RWPE1 (cell line): ENCODE measurements around the gene RYR3.
A peak's percentile ranks its signal among the peaks of the same experiment; 100 is the strongest.

ENCODE experiments used
- CTCF ChIA-PET: fragments of 350-600 bp; sonication (Branson Sonifier 250); formaldehyde crosslinking; extraction: SDS; loops from one replicate; lab custom pipeline; 2021; lab: Yijun Ruan, JAX
- POLR2A ChIA-PET: fragments of 400-600 bp; formaldehyde crosslinking; extraction: SDS; loops from one replicate; lab custom pipeline; 2020; ENCODE audit warnings: antibody characterized with exemption; ENCODE audit not compliant: low non-redundant PET; lab: Yijun Ruan, JAX
- DNase-seq: peaks from one replicate; pipeline ENCODE4 v3.0.0; 2012; ENCODE audit warnings: low spot score
- H3K27ac ChIP-seq: fragments of 450-650 bp; 2 replicates; pipeline ENCODE4 v1.5.1; 2017
- TF ChIP-seq, protein P1 (sequence below): fragments of 450-650 bp; conservative IDR thresholded peaks from 2 replicates; pipeline ENCODE4 v1.5.1; 2017; ENCODE audit warnings: low read depth, mild to moderate bottlenecking

RYR3 gene

DNA sequence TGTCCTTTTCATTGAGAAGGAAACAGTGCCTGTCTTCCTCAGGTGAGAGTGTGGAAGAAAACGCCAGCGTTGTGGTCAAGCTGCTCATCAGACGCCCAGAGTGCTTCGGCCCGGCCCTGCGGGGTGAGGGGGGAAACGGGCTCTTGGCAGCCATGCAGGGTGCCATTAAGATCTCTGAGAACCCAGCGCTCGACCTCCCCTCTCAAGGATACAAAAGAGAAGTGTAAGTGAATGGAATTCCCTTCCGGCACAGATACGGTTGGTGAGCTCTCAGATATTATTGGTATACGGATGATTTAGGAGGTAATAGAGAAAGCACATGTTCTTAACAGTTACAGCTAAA, 411.9 kb downstream of the RYR3 start:
- TF ChIP-seq, protein P1, sequence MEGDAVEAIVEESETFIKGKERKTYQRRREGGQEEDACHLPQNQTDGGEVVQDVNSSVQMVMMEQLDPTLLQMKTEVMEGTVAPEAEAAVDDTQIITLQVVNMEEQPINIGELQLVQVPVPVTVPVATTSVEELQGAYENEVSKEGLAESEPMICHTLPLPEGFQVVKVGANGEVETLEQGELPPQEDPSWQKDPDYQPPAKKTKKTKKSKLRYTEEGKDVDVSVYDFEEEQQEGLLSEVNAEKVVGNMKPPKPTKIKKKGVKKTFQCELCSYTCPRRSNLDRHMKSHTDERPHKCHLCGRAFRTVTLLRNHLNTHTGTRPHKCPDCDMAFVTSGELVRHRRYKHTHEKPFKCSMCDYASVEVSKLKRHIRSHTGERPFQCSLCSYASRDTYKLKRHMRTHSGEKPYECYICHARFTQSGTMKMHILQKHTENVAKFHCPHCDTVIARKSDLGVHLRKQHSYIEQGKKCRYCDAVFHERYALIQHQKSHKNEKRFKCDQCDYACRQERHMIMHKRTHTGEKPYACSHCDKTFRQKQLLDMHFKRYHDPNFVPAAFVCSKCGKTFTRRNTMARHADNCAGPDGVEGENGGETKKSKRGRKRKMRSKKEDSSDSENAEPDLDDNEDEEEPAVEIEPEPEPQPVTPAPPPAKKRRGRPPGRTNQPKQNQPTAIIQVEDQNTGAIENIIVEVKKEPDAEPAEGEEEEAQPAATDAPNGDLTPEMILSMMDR, result no peak
- no peak for DNase-seq
- no peak overlapping the region for H3K27ac ChIP-seq
- CTCF ChIA-PET, result no interaction called here
- POLR2A ChIA-PET, result no interaction called here

DNA sequence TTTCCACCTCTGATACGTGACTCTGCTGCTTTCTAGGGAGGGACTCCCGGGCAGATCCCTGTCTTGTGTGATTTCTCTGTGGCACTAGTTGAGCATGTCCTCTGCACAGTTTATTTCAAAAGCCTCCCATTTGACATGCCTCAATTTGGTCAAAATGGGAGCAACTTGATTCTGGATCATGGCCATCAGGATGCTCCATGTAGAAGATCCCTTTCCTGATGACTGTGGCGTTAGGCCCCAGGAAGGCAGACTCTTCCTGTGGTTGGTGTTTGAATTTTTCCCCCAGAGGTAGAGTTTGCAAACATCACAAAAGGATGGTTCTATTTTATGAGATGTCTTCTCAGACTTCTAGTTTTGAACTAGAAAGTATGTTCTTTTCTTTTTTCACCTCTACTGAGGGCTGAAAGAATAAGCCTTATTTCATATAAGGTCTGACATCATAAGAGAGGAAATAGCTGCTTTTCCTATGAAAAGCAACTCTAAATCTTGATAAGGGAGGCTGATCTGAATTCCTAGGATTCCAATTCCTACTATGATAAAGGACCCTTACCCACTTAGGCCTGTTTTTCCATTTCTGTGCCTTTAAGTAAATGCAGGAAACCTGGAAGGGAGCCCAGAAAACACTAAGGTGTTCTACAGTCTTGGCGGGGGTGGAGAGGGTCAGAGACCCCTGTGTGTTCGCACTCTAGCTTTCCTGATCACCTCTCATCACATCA, 413.7 kb downstream of the RYR3 start:
- no peak for DNase-seq
- POLR2A ChIA-PET, result no interaction called here
- no peak overlapping the region for H3K27ac ChIP-seq
- CTCF ChIA-PET, result interaction anchor here (0.7 kb wide), 1 partner anchor 266 kb away, joined by 3 read pairs; no protein-coding TSS in a partner anchor
- TF ChIP-seq, protein P1, result no peak

DNA sequence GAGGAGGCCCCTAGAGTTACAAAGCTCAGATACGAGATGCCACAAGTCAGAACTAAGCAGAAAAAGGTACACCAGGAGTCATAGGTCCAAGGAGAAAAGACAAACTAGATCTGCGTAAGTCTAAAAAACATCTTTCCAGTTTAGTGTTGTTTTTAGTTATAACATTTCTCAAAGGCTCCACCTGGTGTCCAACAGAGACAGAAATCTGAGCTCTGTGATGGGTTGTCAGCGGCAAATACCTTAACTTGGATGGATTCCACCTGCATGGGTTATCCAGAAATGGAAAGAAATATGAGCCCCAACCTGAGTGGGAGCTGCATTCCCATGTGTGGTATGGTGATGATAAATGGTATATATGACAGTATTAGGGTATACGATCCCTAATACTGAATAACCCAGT, 418.9 kb downstream of the RYR3 start:
- peak; percentile 50 for DNase-seq
- ChIA-PET POLR2A (no interaction called here), CTCF (interaction anchor here (0.5 to 1.7 kb wide), 9 partner anchors 10 to 853 kb away, joined by 3 to 6 read pairs (median 3); no protein-coding TSS in a partner anchor)
- H3K27ac ChIP-seq, result no peak overlapping the region
- TF ChIP-seq, protein P1, result 0 out of 2 replicates have a peak, but pooled peaks have one; percentile 8

DNA sequence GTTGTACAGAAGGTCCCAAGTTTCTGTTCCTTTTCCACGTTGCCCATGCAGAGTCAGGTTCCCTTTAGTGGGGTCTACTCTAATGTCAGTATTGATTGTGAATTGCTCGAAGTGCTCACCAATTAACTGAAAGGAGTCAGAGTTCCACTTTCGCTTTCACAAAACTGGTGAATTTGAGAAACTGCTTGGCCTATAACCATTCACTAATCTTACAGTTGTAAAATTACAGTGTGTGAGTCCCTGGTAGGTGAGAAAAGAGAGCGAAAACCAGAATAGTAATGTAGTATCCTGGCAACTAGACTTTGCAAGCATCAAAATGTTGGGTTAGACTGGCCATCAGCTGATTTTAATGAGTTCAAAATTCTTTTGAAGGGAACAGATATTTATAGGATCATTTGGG, 420.0 kb downstream of the RYR3 start:
- CTCF ChIA-PET, result interaction anchor here (0.5 to 1.7 kb wide), 3 partner anchors 9 to 438 kb away, joined by 3 to 6 read pairs (median 5); no protein-coding TSS in a partner anchor

DNA sequence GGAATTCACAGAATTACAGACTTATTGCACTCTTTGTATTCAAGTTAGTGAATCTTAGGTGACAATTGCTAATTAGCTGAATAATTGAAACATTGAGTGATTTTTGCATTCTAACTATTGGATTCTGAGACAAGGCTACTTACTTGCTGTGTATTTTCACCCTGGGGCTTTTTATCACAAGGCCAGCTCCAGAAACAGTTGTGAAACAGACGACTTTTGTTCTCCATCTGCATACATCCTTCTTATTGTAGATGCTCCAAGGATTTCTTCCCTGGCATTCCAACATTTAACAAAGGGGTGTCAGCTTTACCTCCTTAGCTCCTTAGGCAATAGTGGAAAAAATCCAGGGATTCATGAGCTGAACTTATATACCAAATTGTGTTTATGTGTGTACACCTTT, 424.4 kb downstream of the RYR3 start:
- DNase-seq, result no peak
- TF ChIP-seq, protein P1, result no peak
- ChIA-PET CTCF (interaction anchor here (0.6 to 1.8 kb wide), 10 partner anchors 9 to 475 kb away, joined by 3 to 6 read pairs (median 3); partner anchors contain the start of gene KATNBL1), POLR2A (no interaction called here)
- no peak overlapping the region for H3K27ac ChIP-seq

More for the DNA sequence above, 420.0 kb downstream of the RYR3 start:
- TF ChIP-seq, protein P1, result no peak
- POLR2A ChIA-PET, result interaction anchor here (0.6 kb wide), 1 partner anchor 585 kb away, joined by 3 read pairs; no protein-coding TSS in a partner anchor
- DNase-seq, result no peak
- no peak overlapping the region for H3K27ac ChIP-seq

DNA sequence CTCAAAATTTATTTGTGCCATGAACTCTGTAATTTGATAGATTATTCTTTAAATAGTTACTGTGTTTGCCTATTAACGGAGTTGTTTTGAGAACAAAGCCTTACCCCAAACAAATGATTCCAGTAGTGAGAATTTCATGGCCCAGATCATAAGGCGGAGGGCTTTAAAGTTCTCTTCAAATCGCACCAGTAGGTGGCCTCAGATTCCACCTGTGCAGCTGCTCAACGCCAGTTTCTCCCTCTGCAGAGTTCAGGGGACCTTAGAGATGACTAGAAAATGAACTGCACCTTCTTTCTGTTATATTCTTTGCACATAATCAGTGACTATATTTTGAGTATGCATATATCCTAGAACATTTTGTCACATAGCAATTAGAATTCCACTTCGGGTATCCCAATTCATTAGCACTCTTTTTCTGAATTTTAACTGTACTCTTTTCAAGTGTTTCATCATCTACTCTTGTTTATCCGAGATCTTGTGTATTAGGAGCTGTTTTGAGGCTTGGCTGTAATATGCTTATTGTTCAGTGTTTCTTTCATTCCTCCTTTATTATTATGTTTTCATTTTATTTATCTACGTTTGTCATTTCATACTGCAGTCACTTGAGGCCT, 425.0 kb downstream of the RYR3 start:
- TF ChIP-seq, protein P1, result peak; percentile 74
- CTCF ChIA-PET, result interaction anchor here (0.6 to 1.8 kb wide), 6 partner anchors 8 to 499 kb away, joined by 3 to 5 read pairs (median 3); partner anchors contain the start of gene KATNBL1
- no peak overlapping the region for H3K27ac ChIP-seq
- peak; percentile 37 for DNase-seq
- POLR2A ChIA-PET, result no interaction called here
